ENCODE results near the gene TMEM154.

The TMEM154 gene

DNA sequence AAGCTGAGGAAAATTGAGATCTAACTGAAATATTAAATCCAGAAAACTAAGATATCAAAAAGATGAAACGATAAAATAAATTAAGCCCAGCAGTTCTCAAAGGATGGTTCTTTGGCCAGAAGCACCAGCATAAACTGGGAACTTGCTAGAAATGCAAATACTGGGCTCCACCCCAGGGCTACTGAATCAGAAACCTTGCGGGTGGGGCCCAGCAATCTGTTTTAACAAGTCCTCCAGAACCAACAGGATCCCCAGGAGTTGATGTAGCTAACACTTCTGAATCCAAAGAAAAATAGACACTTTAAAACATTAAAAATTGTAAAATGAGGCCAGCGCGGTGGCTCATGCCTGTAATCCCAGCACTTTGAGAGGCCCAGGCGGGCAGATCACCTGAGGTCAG is 14.1 kb upstream of the TMEM154 start:
- DNase-seq (ENCODE audit: low spot score), result no peak

DNA sequence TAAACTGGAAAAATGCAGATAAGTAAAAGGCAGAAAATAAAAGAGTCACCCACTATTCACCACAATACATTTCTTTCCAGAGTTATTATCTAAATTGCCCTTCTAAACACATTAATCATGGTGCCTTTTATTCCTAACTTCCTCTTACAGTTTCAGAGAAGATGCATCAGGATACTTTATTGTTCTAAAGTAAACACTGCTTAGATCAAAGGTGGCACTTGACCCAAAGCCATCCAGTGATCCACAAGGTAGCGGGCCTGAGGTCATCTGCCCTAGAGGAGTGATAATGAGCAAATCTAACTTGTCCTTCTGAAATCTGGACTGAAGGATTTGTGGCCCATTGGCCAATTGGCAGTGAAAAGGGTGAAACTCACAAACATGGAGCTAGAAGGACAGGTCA is 12.0 kb upstream of the TMEM154 start:
- no peak for DNase-seq (ENCODE audit: low spot score)

DNA sequence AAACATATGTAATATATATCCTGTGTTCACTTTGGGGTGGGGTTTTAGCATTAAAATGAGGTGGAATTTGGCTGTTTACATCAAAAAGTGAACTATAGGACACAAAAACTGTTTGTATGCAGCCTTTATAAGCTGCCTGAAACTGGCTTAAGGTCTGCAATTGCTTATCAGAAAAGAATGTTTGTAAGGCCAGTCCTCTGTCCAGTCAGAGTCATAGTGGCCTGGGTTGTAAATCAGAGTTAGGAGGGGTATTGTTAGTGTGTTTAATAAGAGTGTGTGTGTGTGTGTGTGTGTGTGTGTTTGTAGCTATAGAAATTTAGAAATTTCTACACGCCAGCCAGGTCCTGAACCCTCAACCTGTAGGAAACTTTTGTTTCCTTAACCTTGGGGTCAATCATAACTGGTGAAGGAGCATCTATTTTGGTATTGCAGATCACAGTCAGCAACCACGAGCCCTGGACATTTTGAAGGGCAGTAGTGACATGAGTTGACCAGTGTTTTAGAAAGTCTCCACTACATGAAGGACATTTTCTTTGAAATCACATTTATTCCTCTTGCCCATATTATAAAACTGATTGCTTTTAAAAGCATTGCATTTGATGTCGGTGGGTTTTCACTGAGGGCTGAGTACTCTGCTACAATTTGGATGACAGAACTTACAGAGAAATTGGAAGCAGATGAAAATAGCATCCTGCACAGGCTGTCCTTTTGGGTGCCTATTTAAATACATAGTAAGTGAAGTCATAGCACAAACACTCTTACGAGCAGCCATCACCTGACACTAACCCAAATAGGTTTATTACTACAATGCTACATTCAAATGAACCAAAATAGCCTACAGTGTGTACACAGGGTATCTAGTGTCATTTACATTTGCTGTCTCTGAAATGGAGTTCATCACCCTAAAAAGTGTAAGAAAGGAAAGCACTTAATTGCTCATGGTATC is 11.2 kb upstream of the TMEM154 start:
- DNase-seq (ENCODE audit: low spot score), result no peak

DNA sequence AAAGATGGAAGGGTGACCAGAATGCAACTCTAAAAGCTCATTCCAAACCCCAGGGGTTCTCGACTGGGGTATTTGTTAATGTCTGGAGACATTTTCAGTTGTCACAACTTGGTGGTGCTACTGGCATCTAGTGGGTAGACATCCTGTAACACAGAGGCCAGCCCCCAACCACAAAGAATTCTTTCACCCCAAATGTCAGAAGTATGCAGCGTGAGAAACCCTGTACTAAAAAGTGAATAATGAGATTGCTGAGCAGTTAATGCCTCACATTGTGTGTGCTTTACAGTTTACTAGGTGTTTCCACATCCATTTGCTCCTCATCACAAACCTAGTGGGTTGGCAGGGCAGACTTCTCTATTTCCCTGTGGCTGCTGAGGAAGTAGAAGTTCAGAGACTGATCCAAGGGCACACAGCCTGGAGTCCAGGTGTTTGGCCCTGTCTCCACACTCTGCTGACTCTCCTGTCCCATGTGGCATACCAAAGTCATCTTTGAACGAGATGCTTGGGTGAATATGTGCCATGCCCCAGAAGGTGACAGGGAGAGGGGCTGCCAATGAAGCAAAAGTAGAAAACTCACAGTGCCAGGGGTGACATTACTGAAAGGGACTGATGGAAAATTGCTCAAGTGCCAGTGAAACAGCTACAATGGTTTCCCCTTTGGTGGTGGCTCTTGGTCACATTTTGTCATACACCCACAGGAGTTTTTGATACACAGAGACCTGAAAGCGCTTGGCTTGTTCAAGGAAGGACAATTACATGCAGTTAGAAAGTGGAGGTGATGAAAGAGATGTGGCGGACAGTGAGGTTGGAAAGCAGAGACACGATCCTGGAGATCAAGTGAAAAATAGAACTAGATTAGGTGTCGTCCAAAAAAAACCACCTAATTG is 10.1 kb upstream of the TMEM154 start:
- DNase-seq (ENCODE audit: low spot score), result no peak

DNA sequence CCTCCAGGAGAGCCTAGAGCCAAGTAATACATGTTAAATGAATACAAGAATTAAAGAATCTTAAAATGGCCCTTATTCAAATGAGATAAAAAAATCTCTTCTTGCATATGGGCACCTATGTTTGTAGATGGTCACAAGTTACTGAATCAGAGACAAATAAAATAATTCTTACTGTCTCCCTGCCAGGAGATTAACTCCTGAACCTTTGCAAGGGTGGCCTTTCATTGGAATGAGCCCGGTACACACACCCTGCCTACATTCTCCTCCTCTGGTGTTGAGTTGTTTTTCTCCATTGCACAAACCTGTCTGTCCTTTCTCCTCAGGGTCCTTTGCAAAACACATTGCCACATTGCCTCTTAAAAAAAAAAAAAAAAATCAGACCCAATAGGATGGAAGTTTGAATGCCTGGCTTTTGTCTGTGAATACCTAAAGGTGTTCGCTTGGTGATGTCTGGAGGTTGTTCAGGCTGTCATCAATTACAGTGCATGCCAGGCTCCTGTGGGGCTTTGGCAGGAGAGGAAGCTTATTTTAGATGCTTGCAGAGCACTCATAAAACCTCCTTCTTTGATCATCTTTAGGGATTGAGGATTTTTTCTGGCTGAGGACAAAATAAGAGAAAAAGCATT is 8.3 kb upstream of the TMEM154 start:
- DNase-seq (ENCODE audit: low spot score), result no peak

DNA sequence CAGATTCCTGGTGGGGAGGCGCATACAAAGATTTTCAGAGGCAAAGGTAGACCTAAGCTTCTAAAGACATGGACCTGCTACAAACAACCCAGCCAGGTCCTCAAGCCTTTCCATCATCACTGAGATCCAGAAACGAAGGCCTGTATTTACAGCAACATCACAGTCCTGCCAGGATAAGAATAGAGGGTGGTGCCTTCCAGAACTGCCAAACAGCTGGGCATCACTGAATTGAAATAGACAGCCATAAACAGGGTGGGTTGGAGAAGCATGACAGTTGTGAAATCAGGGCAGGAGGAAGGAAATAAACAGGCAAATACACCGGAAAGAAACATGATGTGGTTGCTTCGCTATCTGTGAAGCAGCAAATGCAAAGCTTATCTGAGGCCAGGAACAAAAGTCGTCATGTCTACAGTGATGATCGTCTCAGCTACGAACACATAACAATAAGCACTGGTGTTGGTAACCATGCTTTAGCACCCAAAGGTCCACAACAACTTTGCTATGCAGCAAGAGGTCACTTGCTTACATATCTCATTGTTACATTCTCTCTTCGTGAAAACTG is 6.7 kb upstream of the TMEM154 start:
- DNase-seq (ENCODE audit: low spot score), result no peak

DNA sequence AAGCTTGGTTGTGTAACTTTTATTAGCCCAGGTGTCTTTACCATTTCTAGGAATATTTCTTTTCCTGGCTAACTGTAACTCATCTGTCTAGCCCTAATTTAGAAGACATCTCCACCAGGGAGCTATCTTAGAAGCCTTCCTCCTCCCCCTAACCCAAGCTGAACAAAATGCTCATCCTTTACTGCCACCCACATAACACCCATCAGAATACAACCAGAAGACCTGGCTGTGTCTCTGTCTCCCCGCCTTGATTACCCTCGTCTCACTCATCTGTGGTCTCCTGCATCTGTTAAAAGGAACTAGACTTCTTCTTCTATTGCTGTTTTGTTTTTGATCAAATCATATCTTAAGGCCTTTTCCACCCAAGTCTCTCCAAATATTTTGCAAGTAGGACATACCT is 4.8 kb upstream of the TMEM154 start:
- no peak for DNase-seq (ENCODE audit: low spot score)

DNA sequence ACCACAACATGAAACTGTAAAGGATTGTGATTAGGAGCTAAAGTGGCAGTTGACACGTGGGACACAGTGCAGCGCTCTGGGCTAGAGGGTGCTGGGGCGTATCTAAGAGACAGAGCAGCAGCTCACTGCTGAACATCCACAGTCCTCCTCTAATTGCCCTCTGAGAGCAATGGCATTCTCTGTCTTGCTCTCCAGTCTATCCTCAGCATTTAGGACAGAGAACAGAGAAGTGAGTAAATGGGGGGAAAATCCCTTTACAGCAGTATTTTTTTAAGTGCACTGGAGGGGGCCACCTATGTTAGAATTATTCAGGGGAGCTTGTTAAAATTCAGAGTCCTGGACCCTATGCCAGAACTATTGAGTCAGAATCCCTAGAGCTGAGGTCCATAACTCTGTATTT is 4.2 kb upstream of the TMEM154 start:
- DNase-seq (ENCODE audit: low spot score), result no peak

DNA sequence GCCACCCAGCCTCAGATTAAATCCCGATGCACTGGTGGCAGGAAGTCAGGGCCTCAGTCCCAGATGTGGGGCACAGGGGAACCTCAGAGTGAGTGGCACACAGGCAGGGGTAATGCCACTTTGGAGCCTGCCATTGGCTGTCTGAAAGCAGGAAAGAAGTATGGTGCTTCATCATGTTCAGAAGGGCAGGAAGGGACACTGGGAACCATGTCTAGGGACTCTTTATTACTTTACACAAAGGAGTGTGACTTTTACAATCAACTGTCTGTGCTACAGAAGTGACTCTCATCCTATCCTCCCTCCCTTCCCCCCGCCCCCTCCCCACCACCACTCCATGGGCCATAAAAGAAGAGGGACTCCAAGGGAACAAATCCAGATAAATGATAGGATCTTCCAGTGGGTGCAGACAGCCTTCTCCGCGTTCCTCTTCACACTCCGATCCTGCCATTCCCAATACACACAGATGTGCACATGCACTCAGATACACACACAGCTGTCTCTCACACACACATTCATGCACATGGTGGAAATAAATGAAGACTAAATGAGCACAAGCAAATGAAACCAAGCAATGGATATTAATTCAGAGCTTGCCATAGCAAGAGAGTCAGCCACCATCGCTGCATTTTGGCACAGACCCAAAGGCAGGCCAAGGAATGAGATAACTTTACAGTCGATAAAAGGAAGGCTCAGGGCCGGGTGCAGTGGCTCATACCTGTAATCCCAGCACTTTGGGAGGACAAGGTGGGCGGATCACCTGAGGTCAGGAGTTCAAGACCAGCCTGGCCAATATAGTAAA is 2.5 kb upstream of the TMEM154 start:
- DNase-seq (ENCODE audit: low spot score), result no peak

DNA sequence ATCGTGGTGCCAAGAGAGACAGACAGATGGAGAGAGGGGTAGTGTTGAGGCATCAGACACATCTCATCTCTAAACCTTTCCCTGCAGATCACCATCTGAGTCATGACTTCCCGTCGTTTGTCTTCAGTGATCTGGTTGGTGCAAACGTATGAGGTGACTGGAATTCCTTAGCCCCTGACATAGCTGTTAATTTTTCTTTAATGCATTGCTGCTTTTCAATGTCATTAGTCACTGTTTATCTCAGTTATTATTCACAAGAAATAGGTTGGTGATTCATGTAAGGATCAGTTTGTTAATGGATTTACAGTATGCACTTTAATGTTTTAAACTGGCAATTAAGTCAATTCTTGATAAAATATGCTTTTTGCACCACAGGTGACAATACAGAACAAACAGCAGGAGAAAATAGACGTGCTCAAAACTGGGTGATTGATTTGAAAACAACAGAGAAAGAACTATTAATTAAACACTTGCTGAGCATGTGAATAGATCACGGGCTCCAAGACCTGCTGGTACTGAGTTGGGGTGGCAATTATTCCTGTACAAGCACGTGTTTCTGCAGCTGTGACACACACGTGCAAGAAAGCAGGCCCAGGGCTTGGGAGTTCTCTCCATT is 1.3 kb upstream of the TMEM154 start:
- DNase-seq (ENCODE audit: low spot score), result no peak

DNA sequence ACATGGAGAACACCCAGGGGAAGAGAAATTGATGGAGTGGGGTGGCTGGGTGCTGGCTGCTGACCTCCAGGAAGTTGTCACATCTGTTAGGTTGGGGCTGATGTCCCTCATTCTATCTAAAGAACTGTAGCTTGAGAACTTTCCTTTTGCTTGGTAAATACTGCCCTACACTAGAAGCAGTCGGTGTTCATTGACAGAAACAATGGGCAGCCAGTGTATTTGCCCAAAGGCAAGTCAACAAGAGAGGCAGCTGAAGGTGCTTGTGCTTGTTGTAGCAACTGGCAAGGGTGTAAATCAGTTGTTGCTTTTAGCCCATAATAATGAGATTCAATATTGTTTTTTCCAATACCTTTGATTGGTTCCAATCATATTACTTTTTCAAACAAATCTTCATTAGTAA is 956 bp downstream of the TMEM154 start:
- DNase-seq (ENCODE audit: low spot score), result no peak

DNA sequence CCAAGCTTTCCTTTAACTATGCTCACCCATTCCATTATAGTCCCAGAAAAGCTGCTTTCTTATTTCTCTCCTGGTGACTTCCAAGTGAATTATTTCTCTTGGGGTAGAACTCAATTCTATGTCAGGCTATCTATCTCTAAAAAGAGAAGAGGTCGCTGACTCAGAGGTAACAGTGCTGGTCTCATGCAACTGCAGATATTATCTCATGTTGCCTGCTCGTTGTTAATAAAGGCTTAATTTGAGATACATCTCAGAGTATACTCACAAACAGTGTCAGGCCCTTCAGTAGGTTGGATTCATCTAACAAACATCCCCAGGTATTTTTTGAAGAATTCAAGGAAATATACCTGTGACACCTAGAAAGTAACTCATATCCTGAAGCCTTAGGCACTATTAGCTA is 2.7 kb downstream of the TMEM154 start:
- no peak for DNase-seq (ENCODE audit: low spot score)

DNA sequence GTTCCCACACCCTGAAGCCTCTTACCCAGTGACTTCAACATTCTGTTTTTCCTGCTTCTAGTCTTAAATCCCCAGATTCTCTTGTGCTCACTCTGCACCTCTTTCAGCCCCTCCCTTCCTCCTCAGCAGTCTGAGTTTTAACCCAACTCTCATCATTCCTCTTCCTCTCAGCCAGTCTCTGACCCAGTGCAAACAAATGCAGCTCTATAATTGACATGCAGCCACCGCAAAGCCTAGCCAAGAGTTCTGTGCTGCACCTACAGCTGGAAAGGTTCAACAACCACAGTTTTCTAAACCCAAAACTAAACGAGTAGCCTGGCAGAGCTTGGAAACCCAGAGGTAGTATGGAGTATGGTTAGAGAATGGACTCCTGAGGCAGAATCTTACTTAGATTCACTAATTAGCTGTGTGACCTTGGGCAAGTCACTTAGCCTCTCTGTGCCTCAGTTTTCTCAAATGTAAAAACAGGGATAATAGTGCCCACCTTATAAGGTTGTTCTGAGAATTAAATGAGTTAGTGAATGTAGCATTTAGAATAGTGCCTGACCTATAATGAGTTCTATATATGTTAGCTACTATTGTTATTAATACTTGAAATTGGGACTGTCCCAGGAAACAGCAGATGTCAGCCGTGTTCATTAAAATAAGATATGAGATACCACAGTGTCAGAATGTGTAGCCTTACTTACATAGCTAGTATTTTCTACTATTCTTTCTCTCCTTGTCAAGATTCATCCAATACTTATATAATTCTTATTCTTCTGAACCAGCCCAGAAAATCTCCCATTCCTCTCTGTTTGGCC is 3.5 kb downstream of the TMEM154 start:
- no peak for DNase-seq (ENCODE audit: low spot score)

DNA sequence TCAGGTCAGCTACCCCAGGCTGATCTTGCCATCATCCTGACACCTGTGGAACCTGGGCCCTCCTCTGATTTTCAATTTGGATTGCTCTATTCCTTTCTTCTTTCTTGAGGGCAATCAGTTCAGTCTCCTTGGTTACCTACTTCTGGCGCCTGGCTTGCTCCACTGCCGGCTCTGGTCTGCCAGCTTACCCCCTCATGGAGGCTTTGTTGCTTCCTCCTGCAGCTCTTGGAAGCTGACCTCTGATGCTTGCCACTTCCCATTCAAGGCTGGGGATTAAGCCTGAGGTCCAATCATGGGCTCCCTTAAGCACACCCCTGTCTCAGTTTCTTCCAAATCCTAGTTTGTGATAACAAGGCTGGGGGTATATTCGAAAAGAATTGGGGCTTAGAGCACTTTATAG is 5.4 kb downstream of the TMEM154 start:
- no peak for DNase-seq (ENCODE audit: low spot score)

DNA sequence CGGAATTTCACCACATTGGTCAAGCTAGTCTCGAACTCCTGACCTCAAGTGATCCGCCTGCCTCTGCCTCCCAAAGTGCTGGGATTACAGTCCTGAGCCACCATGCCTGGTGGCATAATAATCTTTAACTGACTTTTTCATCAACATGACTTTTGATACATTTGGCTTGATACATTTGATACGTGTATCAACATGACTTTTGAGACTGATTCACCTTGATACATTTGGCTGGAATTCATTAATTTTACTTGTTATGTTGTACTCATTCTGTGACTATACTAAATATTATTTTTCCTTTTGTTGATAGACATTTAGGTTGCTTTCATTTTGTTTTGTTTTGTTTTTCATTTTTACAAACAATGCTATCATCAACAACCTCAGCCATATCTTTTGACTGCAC is 6.3 kb downstream of the TMEM154 start:
- no peak for DNase-seq (ENCODE audit: low spot score)

DNA sequence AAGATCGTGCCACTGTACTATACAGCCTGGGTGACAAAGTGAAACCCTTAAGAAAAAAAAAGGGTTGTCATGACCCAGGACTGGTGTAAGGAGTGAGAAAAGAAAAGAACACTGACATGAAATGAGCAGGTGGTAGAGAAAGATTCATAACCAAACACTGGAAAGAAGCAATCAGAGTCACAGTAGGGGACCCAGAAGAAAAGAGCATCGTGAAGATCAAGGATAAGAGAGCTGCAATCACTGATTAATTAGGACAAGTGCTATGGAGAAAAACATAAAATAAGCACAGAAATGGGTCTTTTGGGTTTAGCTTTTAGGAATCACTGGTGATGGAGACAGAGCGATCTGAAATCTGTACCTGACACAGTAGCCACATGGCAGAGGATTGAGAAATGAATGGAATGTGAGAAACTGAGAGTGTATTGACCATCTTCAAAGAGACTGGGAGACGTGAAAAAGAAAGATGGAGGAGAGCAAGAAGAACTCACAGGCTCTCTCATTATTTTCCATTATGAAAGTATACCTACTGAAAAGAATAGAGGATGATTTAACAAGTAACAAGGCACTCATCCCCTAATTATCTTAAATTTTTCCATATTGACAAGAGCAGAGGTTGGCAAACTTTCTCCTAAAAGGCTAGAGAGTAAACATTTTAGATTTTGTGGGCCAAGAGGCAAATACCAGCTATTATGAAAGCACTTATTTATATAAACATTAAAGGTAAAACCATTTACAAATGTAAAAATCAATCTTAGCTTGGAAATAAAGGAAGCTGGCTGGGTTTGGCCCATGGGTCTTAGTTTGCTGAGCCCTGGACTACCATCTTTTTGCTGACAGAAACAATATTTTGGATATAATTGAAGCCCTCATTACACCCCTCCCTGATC is 7.3 kb downstream of the TMEM154 start:
- DNase-seq (ENCODE audit: low spot score), result no peak

DNA sequence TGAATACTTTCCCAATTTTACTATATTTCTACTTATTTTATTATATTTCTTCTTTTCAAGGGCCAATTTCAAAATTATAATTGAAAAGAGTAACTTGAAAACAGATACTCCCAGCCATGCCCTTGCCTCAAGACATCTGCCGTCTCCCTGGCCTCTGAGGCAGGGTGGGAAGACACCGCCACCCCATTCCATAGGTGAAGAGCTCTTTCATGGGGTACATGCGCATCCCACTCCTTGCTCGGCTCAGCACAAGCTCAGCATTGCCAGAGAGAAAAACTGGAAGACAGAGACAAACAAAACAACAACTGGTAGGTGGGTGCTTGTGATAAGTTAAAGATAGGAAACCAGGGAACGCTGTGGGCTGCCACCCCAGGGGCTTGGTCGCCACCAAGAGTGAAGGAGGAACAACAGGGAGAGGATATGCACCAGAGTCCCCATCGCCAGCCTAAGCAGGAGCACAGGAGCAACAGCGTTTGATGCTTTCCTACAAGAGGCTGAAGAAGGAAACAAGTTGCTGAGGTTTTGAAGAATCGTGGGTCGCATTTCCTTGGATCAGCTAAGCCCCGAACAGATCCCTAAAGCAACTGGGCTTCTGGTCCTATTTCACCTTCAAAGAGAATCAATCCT is 11.3 kb downstream of the TMEM154 start:
- no peak for DNase-seq (ENCODE audit: low spot score)

DNA sequence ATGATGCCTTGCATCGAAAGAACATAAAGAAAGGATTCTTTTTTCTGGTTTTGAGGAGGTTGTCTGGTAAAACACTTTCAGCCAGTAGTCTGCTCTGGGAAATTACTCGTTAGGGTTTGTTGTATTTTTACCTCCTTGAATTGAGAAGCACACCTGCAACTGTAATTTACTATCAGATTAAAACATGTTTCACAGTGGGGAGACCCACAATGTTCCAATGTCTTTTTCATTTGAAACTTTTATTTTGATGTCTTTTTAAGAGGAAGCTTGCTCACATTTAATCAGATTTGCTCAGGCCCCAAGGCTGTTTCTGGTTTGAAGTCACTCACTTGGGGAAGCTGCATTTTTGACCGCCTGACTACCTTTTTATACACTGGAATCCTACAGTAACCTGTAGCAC is 12.0 kb downstream of the TMEM154 start:
- no peak for DNase-seq (ENCODE audit: low spot score)

DNA sequence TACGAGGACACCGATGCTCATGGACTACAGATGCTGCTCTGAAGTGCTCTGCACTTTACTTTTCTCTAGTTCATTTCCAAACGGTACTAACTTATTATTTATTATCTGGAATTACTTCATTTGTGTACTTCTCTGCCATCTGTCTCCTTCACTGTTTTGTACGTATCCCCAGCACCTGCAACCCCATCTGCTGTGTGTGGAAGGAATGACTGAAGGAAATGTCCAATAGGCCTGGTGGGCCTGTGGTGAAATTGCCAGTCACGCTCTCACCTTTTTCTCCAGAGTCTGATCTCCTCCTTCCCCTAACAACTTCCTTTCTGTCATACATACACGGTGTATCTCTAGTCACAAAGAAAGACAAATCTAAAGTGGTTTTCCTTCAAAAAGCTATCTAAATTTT is 12.9 kb downstream of the TMEM154 start:
- DNase-seq (ENCODE audit: low spot score), result no peak
